Mesendoderm (in vitro differentiated cells): ENCODE results near the gene EP300.

Experiments
- DNase-seq: peaks from one replicate; pipeline ENCODE4 v3.0.0; 2013
- H2AK5ac ChIP-seq: 2 replicates; pipeline ENCODE4 v1.6.1; 2013; ENCODE audit warnings: low read length, inconsistent platforms
- H2BK120ac ChIP-seq: 2 replicates; pipeline ENCODE4 v1.6.1; 2013; ENCODE audit warnings: low read depth, mild to moderate bottlenecking, low read length, moderate library complexity, mixed read lengths
- H2BK15ac ChIP-seq: replicated peaks from 2 replicates; pipeline ENCODE4 v1.6.1; 2013; ENCODE audit warnings: low read depth, mild to moderate bottlenecking, moderate library complexity
- H2BK5ac ChIP-seq: 2 replicates; pipeline ENCODE4 v1.6.1; 2013; ENCODE audit warnings: low read length, inconsistent platforms
- H3K18ac ChIP-seq: 2 replicates; pipeline ENCODE4 v1.6.1; 2013; ENCODE audit warnings: mild to moderate bottlenecking, low read length, mixed read lengths
- H3K23ac ChIP-seq: one replicate; pipeline ENCODE4 v1.6.1; 2013; ENCODE audit warnings: low read length
- H3K27ac ChIP-seq: 2 replicates; pipeline ENCODE4 v1.5.1; 2013; ENCODE audit warnings: low read depth, mild to moderate bottlenecking, inconsistent platforms, low read length, moderate library complexity
- H3K27me3 ChIP-seq: 2 replicates; pipeline ENCODE4 v1.6.1; 2013; ENCODE audit warnings: low read length, control low read depth, mild to moderate bottlenecking, inconsistent platforms; ENCODE audit not compliant: insufficient read depth, poor library complexity
- H3K36me3 ChIP-seq: 2 replicates; pipeline ENCODE4 v1.6.1; 2013; ENCODE audit warnings: low read length, inconsistent platforms; ENCODE audit not compliant: control insufficient read depth, insufficient read depth
- H3K4ac ChIP-seq: one replicate; pipeline ENCODE4 v1.6.1; 2013; ENCODE audit warnings: low read depth, mild to moderate bottlenecking, low read length, moderate library complexity
- H3K4me1 ChIP-seq: 2 replicates; pipeline ENCODE4 v1.6.1; 2013; ENCODE audit warnings: low read depth, low read length, inconsistent platforms; ENCODE audit not compliant: control insufficient read depth
- H3K4me2 ChIP-seq: 2 replicates; pipeline ENCODE4 v1.6.1; 2013; ENCODE audit warnings: low read length
- H3K4me3 ChIP-seq: 2 replicates; pipeline ENCODE4 v1.5.1; 2013; ENCODE audit warnings: mild to moderate bottlenecking, low read length
- H3K56ac ChIP-seq: one replicate; pipeline ENCODE4 v1.6.1; 2013; ENCODE audit warnings: low read length
- H3K79me1 ChIP-seq: 2 replicates; pipeline ENCODE4 v1.6.1; 2013; ENCODE audit warnings: low read length, inconsistent platforms
- H3K79me2 ChIP-seq: 2 replicates; pipeline ENCODE4 v1.6.1; 2013; ENCODE audit warnings: mild to moderate bottlenecking, low read length; ENCODE audit not compliant: control insufficient read depth, insufficient read depth
- H3K9ac ChIP-seq: 2 replicates; pipeline ENCODE4 v1.6.1; 2013; ENCODE audit warnings: low read length, inconsistent platforms
- H4K5ac ChIP-seq: one replicate; pipeline ENCODE4 v1.6.1; 2013; ENCODE audit warnings: low read length
- H4K8ac ChIP-seq: one replicate; pipeline ENCODE4 v1.6.1; 2013; ENCODE audit warnings: low read depth, mild to moderate bottlenecking, control low read depth, low read length, moderate library complexity
- WGBS: extraction: QIAGEN DNeasy Blood & Tissue Kit; methylation state at CpG from one replicate; pipeline ENCODE4 v1.1.7; 2013; ENCODE audit warnings: low lambda C conversion rate, missing lambda C conversion rate; ENCODE audit not compliant: insufficient coverage; ENCODE audit errors: extremely low coverage; 5-methylcytosine and 5-hydroxymethylcytosine counted together

The EP300 gene

GRCh38 chr22:41074466-41074865, 17.9 kb upstream of the EP300 start:
- Histone ChIP-seq H3K4me3 (no peak overlapping the region), H3K4me2 (no peak overlapping the region), H3K27ac (no peak overlapping the region), H3K4me1 (no peaks in the 10 kb centered on the region), H2BK15ac (no peak overlapping the region), H3K27me3 (no peaks in the 10 kb centered on the region), H4K8ac (no peak overlapping the region), H3K23ac (no peak overlapping the region), H3K79me2 (no peaks in the 10 kb centered on the region), H2BK120ac (no peak overlapping the region), H3K36me3 (no peaks in the 10 kb centered on the region), H2BK5ac (no peak overlapping the region), H3K56ac (no peak overlapping the region), H2AK5ac (no peak overlapping the region), H3K79me1 (no peaks in the 10 kb centered on the region), H4K5ac (no peak overlapping the region), H3K9ac (no peak overlapping the region), H3K18ac (no peak overlapping the region), H3K4ac (no peak overlapping the region)
- WGBS, result no CpG with 5 or more reads among the region's 22 CpGs
- DNase-seq, result no peak

- Histone ChIP-seq H3K36me3 (no peaks in the 10 kb centered on the region), H2BK5ac (no peak overlapping the region), H3K27ac (no peak overlapping the region), H3K79me1 (no peaks in the 10 kb centered on the region), H2BK15ac (no peak overlapping the region), H4K5ac (no peak overlapping the region), H3K4me3 (no peak overlapping the region), H3K9ac (no peak overlapping the region), H2AK5ac (no peak overlapping the region), H3K56ac (no peak overlapping the region), H3K4me1 (no peaks in the 10 kb centered on the region), H3K27me3 (no peaks in the 10 kb centered on the region), H3K79me2 (no peaks in the 10 kb centered on the region), H3K23ac (no peak overlapping the region), H4K8ac (no peak overlapping the region), H3K18ac (no peak overlapping the region), H2BK120ac (no peak overlapping the region), H3K4me2 (no peak overlapping the region), H3K4ac (no peak overlapping the region)
- DNase-seq, result no peak
- WGBS, result no CpG with 5 or more reads among the region's 26 CpGs
Observed at GRCh38 chr22:41074941-41075710, 17.3 kb upstream of the EP300 start.

- no peak overlapping the region for H4K8ac ChIP-seq
- no peak overlapping the region for H3K27ac ChIP-seq
- H3K79me2 ChIP-seq, result no peaks in the 10 kb centered on the region
- no peak overlapping the region for H4K5ac ChIP-seq
- H3K9ac ChIP-seq, result no peak overlapping the region
- H3K4ac ChIP-seq, result no peak overlapping the region
- no peak overlapping the region for H3K4me3 ChIP-seq
- no peaks in the 10 kb centered on the region for H3K36me3 ChIP-seq
- H3K56ac ChIP-seq, result no peak overlapping the region
- H2BK120ac ChIP-seq, result no peak overlapping the region
- no peak overlapping the region for H3K4me2 ChIP-seq
- DNase-seq, result no peak
- H3K27me3 ChIP-seq, result no peaks in the 10 kb centered on the region
- no peak overlapping the region for H3K18ac ChIP-seq
- H3K4me1 ChIP-seq, result no peaks in the 10 kb centered on the region
- H2BK15ac ChIP-seq, result no peak overlapping the region
- no peak overlapping the region for H3K23ac ChIP-seq
- H2BK5ac ChIP-seq, result no peak overlapping the region
- H3K79me1 ChIP-seq, result no peaks in the 10 kb centered on the region
- H2AK5ac ChIP-seq, result no peak overlapping the region
Observed at GRCh38 chr22:41075946-41076345, 16.4 kb upstream of the EP300 start.

- no CpG with 5 or more reads among the region's 1 CpG for WGBS
- Histone ChIP-seq H3K4me3 (no peak overlapping the region), H3K4me2 (no peak overlapping the region), H3K79me1 (no peaks in the 10 kb centered on the region), H3K27me3 (no peaks in the 10 kb centered on the region), H3K9ac (no peak overlapping the region), H3K79me2 (no peaks in the 10 kb centered on the region), H3K4me1 (no peaks in the 10 kb centered on the region), H4K5ac (no peak overlapping the region), H3K4ac (no peak overlapping the region), H3K36me3 (no peaks in the 10 kb centered on the region), H3K18ac (no peak overlapping the region), H3K27ac (no peak overlapping the region), H2BK5ac (no peak overlapping the region), H3K56ac (no peak overlapping the region), H4K8ac (no peak overlapping the region), H2BK120ac (no peak overlapping the region), H3K23ac (no peak overlapping the region), H2BK15ac (no peak overlapping the region), H2AK5ac (no peak overlapping the region)
- DNase-seq, result no peak
Observed at GRCh38 chr22:41076857-41077256, 15.5 kb upstream of the EP300 start.

GRCh38 chr22:41078931-41079330, 13.5 kb upstream of the EP300 start:
- H3K18ac ChIP-seq, result no peak overlapping the region
- H3K9ac ChIP-seq, result no peak overlapping the region
- no peaks in the 10 kb centered on the region for H3K79me2 ChIP-seq
- H3K56ac ChIP-seq, result no peak overlapping the region
- H3K27me3 ChIP-seq, result no peaks in the 10 kb centered on the region
- no peak overlapping the region for H3K4ac ChIP-seq
- H3K27ac ChIP-seq, result no peak overlapping the region
- no peaks in the 10 kb centered on the region for H3K79me1 ChIP-seq
- H3K4me2 ChIP-seq, result no peak overlapping the region
- H3K23ac ChIP-seq, result no peak overlapping the region
- no peak overlapping the region for H2AK5ac ChIP-seq
- DNase-seq, result no peak
- H3K4me3 ChIP-seq, result no peak overlapping the region
- H2BK120ac ChIP-seq, result no peak overlapping the region
- no peak overlapping the region for H4K8ac ChIP-seq
- no peak overlapping the region for H2BK15ac ChIP-seq
- H2BK5ac ChIP-seq, result no peak overlapping the region
- no peaks in the 10 kb centered on the region for H3K4me1 ChIP-seq
- H3K36me3 ChIP-seq, result no peaks in the 10 kb centered on the region
- WGBS, result no CpG with 5 or more reads among the region's 1 CpG
- H4K5ac ChIP-seq, result no peak overlapping the region

GRCh38 chr22:41085842-41086241, 6.5 kb upstream of the EP300 start:
- H3K79me2 ChIP-seq, result no peaks in the 10 kb centered on the region
- H3K27me3 ChIP-seq, result no peaks in the 10 kb centered on the region
- H2BK120ac ChIP-seq, result no peak overlapping the region
- H2AK5ac ChIP-seq, result no peak overlapping the region
- no peak overlapping the region for H3K4me3 ChIP-seq
- H2BK15ac ChIP-seq, result no peak overlapping the region
- DNase-seq, result no peak
- no peak overlapping the region for H3K18ac ChIP-seq
- H3K4me1 ChIP-seq, result no peaks in the 10 kb centered on the region
- no peak overlapping the region for H3K56ac ChIP-seq
- H3K27ac ChIP-seq, result no peak overlapping the region
- no peaks in the 10 kb centered on the region for H3K36me3 ChIP-seq
- H3K23ac ChIP-seq, result no peak overlapping the region
- no peaks in the 10 kb centered on the region for H3K79me1 ChIP-seq
- no peak overlapping the region for H4K8ac ChIP-seq
- no peak overlapping the region for H2BK5ac ChIP-seq
- no peak overlapping the region for H3K4me2 ChIP-seq
- WGBS, result no CpG with 5 or more reads among the region's 2 CpGs
- no peak overlapping the region for H3K9ac ChIP-seq
- no peak overlapping the region for H3K4ac ChIP-seq
- H4K5ac ChIP-seq, result no peak overlapping the region
